GM19452 (cell line): ENCODE results near the gene CTDSPL.

Experiments
- ATAC-seq: cut with Tn5 transposase; IDR thresholded peaks from one replicate; pipeline ENCODE4 v1.9.1; 2021; ENCODE audit not compliant: unreplicated experiment

Gene CTDSPL

GRCh38 chr3:38015485-38015884 is 153.8 kb downstream of the CTDSPL start:
- no peak for ATAC-seq

GRCh38 chr3:38015984-38016383 is 154.3 kb downstream of the CTDSPL start:
- no peak for ATAC-seq

- ATAC-seq: no peak
Measured at GRCh38 chr3:38016410-38016809, 154.7 kb downstream of the CTDSPL start.

GRCh38 chr3:38016847-38017444 is 155.3 kb downstream of the CTDSPL start:
- no peak for ATAC-seq

DNA sequence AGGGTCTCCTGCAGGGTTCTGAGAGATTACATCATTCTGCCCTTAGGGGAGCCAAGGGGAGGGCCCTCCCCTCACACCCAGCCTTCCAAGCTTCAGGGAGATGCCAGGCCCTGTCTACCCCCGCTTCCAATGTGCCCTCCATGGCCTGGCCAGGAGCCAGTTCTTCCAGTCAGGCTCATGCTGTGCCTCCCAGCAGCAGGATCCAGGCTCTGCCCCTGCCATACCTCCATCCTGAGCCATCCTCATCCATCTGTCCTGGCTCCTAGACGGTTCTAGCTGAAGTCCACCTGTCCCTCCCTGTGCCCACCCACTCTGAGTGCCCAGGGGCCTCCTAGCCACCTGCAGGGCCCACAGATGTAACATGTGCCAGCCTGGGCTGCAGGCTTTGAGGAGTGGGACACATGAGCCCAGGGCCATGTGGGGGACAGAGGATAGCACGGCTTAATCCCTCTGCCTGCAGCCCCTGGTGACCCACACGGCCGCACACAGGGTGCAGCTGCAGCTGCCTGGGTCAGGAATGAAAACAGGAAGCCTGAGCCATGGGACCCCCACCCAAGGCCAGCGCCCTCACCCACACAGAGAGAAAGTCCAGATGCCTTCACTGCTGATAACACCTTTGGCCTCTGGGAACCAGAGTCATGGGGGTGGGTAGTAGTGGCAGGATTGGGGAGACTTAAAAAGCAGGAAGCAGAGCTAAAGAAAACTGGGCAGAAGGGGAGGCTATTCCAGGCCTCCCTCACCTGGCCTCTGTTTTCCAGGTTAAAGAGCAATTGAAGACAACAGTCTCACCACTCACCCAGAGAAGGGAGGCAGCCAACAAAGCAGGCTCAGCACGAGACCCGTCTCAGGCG is 156.0 kb downstream of the CTDSPL start:
- ATAC-seq: no peak

- ATAC-seq: no peak
Measured at GRCh38 chr3:38018296-38019266, 156.9 kb downstream of the CTDSPL start.

DNA sequence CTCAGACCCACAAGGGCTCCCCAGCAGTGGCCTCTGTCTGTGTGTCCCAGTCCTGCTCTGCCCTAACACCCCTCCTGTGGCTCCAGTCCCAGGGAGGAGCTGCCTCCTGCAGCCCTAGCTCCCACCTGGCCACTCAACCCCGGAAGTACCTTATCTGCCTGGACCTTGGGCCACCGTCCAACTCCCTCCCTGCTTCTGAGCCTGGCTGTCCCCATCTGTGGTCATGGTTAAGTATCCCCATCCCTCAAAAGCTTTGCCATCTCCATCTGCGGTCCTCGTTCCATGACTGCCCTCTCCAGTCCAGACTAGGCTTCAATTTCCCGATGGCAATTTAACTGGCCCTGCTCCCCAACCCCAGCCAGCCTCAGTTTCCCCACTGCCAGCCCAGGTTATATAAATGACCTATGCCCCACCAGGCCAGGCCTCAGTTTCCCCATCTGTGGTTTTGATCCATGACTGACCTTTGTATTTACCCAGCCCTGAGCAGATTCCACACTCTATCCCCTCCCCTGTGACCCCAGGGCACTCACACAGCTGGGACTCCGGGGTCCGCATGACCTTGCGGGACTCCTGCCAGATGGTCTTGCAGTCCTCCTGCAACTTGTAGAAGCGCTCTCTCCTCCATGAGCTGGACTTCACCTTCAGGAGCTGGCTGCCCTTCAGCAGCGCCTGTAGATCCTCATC is 158.1 kb downstream of the CTDSPL start:
- no peak for ATAC-seq

- ATAC-seq: no peak
Measured at GRCh38 chr3:38020342-38020726, 158.7 kb downstream of the CTDSPL start.

- ATAC-seq: no peak
Measured at GRCh38 chr3:38021196-38021595, 159.5 kb downstream of the CTDSPL start.

- no peak for ATAC-seq
Measured at GRCh38 chr3:38022301-38022700, 160.6 kb downstream of the CTDSPL start.

DNA sequence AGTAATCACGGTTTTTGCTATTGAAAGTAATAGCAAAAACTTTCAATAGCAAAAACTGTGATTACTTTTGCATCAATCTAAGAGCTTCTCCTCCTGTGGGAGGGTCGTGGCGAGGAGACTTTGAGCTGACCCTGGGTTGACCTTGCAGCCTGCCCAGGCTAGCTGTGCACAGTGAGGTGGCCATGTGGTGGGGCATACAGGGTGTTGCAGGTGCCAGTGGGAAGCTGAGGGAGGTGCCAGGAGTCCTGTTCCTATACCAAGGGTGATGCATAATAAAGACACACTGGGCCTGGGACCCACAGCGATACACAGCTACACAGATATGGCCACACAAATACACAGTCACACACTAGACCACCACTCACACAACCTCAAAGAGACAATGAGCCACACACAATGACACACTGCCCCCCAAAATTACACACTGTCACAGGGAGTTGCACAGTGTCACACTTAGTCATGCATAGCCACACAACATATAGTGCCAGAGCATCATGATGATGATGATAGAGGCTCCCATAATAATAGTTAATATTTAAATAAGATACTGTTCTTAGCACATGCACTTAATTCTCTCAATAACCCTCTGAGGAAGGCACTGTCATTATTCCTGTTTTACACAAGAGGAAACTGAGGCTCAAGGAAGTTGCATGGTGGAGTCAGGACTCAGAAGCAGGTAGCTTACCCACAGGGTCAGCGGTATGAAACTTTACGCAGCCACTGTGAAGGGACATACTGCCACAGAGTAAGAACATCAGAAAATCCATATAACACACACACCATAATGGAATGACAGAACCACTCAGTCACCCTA is 161.4 kb downstream of the CTDSPL start:
- no peak for ATAC-seq

- ATAC-seq: no peak
Measured at GRCh38 chr3:38026856-38027255, 165.2 kb downstream of the CTDSPL start.

DNA sequence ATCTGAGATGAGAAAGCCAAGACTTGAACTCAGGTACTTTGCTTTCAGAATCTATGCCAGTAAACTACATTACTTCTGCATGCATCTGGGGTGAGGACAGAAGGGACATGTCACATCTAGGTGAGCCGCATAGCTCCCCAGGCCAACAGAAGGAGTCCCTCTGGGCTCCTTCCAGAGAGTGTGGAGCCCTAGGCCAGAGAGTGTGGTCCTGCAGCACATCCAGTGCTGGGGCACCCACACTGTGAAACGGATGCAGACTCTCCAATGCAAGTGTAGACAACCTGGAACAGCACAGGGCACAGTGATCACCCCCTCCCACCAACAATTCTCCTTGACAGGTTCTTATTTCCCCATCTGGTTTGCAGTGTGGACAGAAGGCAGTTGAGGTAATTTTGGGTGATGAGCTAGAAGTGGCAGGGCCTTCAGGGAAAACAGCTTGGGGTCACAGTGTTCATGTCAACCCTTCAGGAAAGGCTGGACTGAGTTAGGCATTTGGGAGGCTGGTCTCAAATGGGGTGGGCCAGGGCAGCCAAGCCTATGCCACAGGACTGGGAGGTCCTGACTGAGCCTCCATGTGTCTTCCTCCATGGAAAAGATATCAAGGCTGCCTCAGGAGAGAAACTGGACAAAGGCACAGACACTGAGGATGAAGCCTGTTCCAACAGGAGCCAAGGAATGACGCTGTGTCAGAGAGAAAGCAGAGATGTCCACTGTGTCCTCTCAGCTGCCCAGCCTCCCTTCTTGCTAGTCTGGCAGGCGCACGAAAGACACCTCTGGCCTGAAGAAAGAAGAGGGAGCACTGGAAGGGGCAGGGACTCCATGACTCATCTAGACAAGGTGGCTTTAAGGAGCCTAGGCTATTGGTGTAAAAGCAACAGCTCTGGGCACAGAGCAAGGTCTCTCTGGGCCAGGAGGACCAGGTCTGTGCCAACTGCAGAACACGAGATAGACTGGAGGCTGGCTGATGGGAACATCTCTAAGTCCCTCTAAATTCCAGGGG is 166.1 kb downstream of the CTDSPL start:
- no peak for ATAC-seq

GRCh38 chr3:38028621-38029361 is 167.1 kb downstream of the CTDSPL start:
- ATAC-seq: no peak

DNA sequence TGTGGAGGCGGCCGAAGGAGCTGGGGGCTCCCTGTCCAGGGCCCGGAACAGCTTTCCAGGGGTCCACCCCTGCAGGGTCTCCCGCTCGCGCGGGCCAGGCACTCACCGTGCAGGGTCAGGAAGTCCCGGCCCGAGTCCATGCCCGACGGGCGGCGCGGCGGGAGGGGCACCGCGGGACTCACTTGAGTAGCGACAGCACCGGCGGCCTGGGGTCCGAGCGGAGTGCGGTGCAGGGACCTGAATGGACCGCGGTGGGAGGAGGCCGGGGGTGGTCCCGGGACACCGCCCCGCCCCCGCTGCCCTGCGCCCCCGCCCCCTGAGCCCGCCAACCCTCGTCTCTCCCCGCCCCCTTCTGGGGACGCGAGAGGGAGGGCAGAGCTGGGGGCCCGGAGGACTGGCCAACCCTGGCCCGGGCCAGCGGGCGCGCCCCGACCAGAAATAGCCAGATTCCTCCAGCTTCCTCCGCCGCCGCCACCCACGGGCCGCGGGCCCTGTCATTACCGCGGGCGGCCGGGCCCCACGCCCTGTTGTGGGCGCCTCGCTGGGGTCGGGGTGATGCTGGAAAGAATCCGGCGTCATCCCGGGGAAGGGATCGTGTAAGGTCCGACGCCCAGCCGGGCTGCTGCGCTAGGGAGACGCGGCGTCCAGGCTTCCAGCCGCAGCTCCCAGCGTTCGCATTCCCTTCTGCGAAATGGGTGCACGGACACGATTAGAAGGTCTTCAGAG is 167.9 kb downstream of the CTDSPL start, which contains the start of gene PLCD1:
Gene PLCD1, minus strand, starts transcription at position 243 of the 726 bp plus-strand sequence. Its CDS starts 103 bp downstream, at position 140.
- ATAC-seq: no peak

- no peak for ATAC-seq
Measured at GRCh38 chr3:38030126-38031021, 168.7 kb downstream of the CTDSPL start.
